ENCODE measurements around the gene ZNF579.
"Not testable (repeated sequence)": the region's sequence is repeated elsewhere in the genome, so short reads cannot be mapped to it uniquely, and the experiment has no call there.

ZNF579 gene

GRCh38 chr19:55592391-55593090 is 11.9 kb upstream of the ZNF579 start:
- no peak for DNase-seq

- DNase-seq: no peak
These were observed 10.9 kb upstream of the ZNF579 start for GRCh38 chr19:55591555-55591954.

- DNase-seq: no peak
These were observed 10.0 kb upstream of the ZNF579 start for GRCh38 chr19:55590617-55591016.

GRCh38 chr19:55590109-55590508 is 9.5 kb upstream of the ZNF579 start:
- no peak for DNase-seq

- no peak for DNase-seq
These were observed 8.1 kb upstream of the ZNF579 start for GRCh38 chr19:55588738-55589137.

GRCh38 chr19:55586976-55587668 is 6.5 kb upstream of the ZNF579 start:
- DNase-seq: peak; percentile 64

GRCh38 chr19:55585658-55586339 is 5.2 kb upstream of the ZNF579 start:
- DNase-seq: peak; percentile 68

GRCh38 chr19:55584871-55585270 is 4.2 kb upstream of the ZNF579 start:
- no peak for DNase-seq

GRCh38 chr19:55583897-55584296 is 3.2 kb upstream of the ZNF579 start:
- DNase-seq: not testable (repeated sequence)

- not testable (repeated sequence) for DNase-seq
These were observed 1.6 kb upstream of the ZNF579 start for GRCh38 chr19:55582284-55582683.

GRCh38 chr19:55581823-55582223 is 1.2 kb upstream of the ZNF579 start:
- DNase-seq: no peak

GRCh38 chr19:55581145-55581822 is 636 bp upstream of the ZNF579 start:
- no peak for DNase-seq

- DNase-seq: no peak
These were observed 654 bp downstream of the ZNF579 start for GRCh38 chr19:55579766-55580621.

- DNase-seq: no peak
These were observed 1.6 kb downstream of the ZNF579 start for GRCh38 chr19:55578761-55579747.

- DNase-seq: no peak
These were observed 2.5 kb downstream of the ZNF579 start for GRCh38 chr19:55578031-55578760.

- no peak for DNase-seq
These were observed 3.9 kb downstream of the ZNF579 start for GRCh38 chr19:55576746-55577145.

GRCh38 chr19:55573929-55574328 is 6.7 kb downstream of the ZNF579 start:
- not testable (repeated sequence) for DNase-seq

- not testable (repeated sequence) for DNase-seq
These were observed 11.2 kb downstream of the ZNF579 start for GRCh38 chr19:55569477-55569876.

GRCh38 chr19:55567708-55568328 is 12.8 kb downstream of the ZNF579 start:
- DNase-seq: no peak

GRCh38 chr19:55566823-55567222 is 13.8 kb downstream of the ZNF579 start:
- DNase-seq: no peak
